Fibroblast of mammary gland (primary cell): ENCODE data around the gene AARS2.

Experiments used
- DNase-seq: peaks from one replicate; pipeline ENCODE4 v3.0.0-alpha.2; 2010; ENCODE audit warnings: low read depth
- H3K4me3 ChIP-seq: 2 replicates; pipeline ENCODE4 v1.5.1; 2011; ENCODE audit warnings: low read depth, mild to moderate bottlenecking, low read length, moderate library complexity; ENCODE audit not compliant: control insufficient read depth
- CTCF ChIP-seq: conservative IDR thresholded peaks from 2 replicates; pipeline ENCODE4 v1.5.1; 2011; ENCODE audit warnings: low read depth, low read length, inconsistent platforms; ENCODE audit not compliant: control insufficient read depth, insufficient read depth

The AARS2 gene

GRCh38 chr6:44255871-44256774, 57.0 kb downstream of the AARS2 start:
- TF ChIP-seq CTCF = no peak
- DNase-seq = no peak
- H3K4me3 ChIP-seq = peak overlapping the region; percentile 82

DNA sequence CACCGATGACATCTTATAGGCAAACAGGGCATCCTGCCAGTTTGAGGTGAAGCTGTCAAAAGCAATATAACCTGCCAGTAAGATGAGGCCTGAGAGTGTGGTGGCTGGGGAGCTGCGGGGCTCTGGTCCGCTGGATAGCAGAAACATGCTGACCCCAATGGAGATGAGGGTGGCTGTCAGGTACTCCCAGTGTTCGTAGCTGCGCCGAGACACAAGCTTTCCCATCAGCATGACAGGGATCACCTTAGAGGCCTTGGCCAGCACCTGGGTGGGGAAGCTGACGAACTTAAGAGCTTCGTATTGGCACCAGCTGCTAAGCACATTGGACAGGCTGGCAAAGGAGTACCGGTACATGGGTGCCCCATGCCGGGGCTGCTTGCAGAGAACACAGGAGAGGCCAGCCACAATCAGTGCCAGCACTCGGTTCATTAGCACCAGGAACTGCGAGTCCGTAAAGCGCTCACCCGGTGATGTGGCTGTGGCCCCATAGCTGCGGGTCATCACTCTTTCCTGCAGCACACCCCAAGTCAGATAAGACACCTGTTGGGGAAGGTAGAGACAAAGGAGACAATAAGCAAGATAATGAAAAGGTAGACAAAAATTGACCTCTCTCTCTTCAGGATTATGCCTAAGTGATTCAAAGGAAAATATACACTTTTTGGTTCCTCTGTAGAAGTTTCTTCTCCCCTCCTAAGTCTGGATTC, 57.9 kb downstream of the AARS2 start:
- no peak overlapping the region for H3K4me3 ChIP-seq
- DNase-seq = no peak
- TF ChIP-seq CTCF = no peak

GRCh38 chr6:44254191-44255104, 58.7 kb downstream of the AARS2 start:
- no peak for DNase-seq
- no peak for TF ChIP-seq CTCF
- no peak overlapping the region for H3K4me3 ChIP-seq

- H3K4me3 ChIP-seq = no peak overlapping the region
- TF ChIP-seq CTCF = peak; percentile 42
- peak; percentile 49 for DNase-seq
These were observed 59.6 kb downstream of the AARS2 start for GRCh38 chr6:44253307-44254101.

GRCh38 chr6:44251576-44252524, 61.3 kb downstream of the AARS2 start:
- TF ChIP-seq CTCF = no peak
- no peak for DNase-seq
- no peak overlapping the region for H3K4me3 ChIP-seq
